ENCODE measurements around the gene RNLS.

DNA sequence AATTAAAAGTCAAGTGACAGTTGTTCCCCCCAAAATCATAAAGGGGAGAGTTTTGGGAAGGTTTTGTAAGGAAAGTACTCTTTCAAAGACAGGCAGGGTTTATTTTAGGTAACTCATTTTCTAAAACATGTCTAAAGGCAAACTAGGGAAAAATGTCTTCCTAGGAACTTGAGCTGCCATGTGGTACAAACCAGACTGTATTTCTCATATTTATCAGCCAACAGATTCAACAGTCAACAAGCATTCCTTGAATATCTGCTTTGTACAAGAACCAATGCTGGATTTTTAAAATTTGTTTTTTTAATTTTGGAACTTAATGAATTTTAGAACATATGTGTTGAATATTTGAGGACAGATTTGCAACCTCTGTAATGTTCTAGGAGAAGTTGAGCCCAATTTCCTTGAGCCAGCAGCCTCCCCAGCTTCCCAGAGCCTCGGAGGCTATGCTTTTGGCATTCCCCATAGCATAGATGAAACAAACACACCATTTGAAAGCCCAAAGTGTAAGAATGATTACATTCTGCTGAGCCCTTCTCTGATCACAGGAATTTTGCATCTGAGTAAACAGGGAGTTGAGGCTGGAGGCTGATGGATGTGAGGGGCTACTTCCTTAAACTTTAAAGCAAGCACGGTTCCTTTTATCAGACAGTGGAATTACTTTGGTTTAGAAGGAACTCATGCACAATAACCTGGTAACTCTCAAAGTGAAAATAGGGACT lies 345.1 kb downstream of the RNLS start:
- TF ChIP-seq, protein P1, sequence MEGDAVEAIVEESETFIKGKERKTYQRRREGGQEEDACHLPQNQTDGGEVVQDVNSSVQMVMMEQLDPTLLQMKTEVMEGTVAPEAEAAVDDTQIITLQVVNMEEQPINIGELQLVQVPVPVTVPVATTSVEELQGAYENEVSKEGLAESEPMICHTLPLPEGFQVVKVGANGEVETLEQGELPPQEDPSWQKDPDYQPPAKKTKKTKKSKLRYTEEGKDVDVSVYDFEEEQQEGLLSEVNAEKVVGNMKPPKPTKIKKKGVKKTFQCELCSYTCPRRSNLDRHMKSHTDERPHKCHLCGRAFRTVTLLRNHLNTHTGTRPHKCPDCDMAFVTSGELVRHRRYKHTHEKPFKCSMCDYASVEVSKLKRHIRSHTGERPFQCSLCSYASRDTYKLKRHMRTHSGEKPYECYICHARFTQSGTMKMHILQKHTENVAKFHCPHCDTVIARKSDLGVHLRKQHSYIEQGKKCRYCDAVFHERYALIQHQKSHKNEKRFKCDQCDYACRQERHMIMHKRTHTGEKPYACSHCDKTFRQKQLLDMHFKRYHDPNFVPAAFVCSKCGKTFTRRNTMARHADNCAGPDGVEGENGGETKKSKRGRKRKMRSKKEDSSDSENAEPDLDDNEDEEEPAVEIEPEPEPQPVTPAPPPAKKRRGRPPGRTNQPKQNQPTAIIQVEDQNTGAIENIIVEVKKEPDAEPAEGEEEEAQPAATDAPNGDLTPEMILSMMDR (IDR thresholded peaks at IDR 0.05; ENCODE audit: insufficient read depth, low read length, poor library complexity, severe bottlenecking), result no peak
- no peak for TF ChIP-seq EZH2phosphoT487 (conservative IDR thresholded peaks at IDR 0.05; ENCODE audit: low read length)
